Activated naive CD4-positive, alpha-beta T cell treated with Interleukin-2 at 50 U/mL for 16 hours (primary cell): ENCODE data around the gene RNF125.
"Not testable (repeated sequence)": the region's sequence is repeated elsewhere in the genome, so short reads cannot be mapped to it uniquely, and the experiment has no call there.

ENCODE experiments used
- DNase-seq: peaks from one replicate; pipeline ENCODE4 v3.0.0-alpha.2; 2020

The RNF125 gene

GRCh38 chr18:32018331-32019250 lies at the start of gene RNF125:
Gene RNF125, plus strand, starts transcription at chr18:32018825. Its CDS starts 39 bp downstream, at chr18:32018864.
- DNase-seq, result peak; percentile 87

- no peak for DNase-seq
Measured at GRCh38 chr18:31970617-31971016, 48.0 kb upstream of the RNF125 start.

- no peak for DNase-seq
Measured at GRCh38 chr18:31973929-31974546, 44.6 kb upstream of the RNF125 start.

GRCh38 chr18:31976242-31976641 lies 42.4 kb upstream of the RNF125 start:
- no peak for DNase-seq

- peak; percentile 6 for DNase-seq
Measured at GRCh38 chr18:31977270-31977872, 41.3 kb upstream of the RNF125 start.

- no peak for DNase-seq
Measured at GRCh38 chr18:31978616-31979015, 40.0 kb upstream of the RNF125 start.

GRCh38 chr18:31979714-31980113 lies 38.9 kb upstream of the RNF125 start:
- no peak for DNase-seq

GRCh38 chr18:31980863-31981262 lies 37.8 kb upstream of the RNF125 start:
- DNase-seq, result no peak

GRCh38 chr18:31983020-31983419 lies 35.6 kb upstream of the RNF125 start:
- no peak for DNase-seq

GRCh38 chr18:31983976-31984375 lies 34.6 kb upstream of the RNF125 start:
- no peak for DNase-seq

GRCh38 chr18:31990823-31991222 lies 27.8 kb upstream of the RNF125 start:
- DNase-seq, result no peak

- DNase-seq, result no peak
Measured at GRCh38 chr18:31996007-31996406, 22.6 kb upstream of the RNF125 start.

- no peak for DNase-seq
Measured at GRCh38 chr18:31998880-31999412, 19.7 kb upstream of the RNF125 start.

- not testable (repeated sequence) for DNase-seq
Measured at GRCh38 chr18:32001141-32001540, 17.5 kb upstream of the RNF125 start.

- DNase-seq, result not testable (repeated sequence)
Measured at GRCh38 chr18:32003822-32004221, 14.8 kb upstream of the RNF125 start.

- no peak for DNase-seq
Measured at GRCh38 chr18:32010124-32010721, 8.4 kb upstream of the RNF125 start.

- no peak for DNase-seq
Measured at GRCh38 chr18:32011193-32011592, 7.4 kb upstream of the RNF125 start.

GRCh38 chr18:32019251-32019948 lies 775 bp downstream of the RNF125 start:
- peak; percentile 52 for DNase-seq

- DNase-seq, result peak; percentile 57
Measured at GRCh38 chr18:32019949-32020625, 1.5 kb downstream of the RNF125 start.

- DNase-seq, result no peak
Measured at GRCh38 chr18:32021756-32022564, 3.3 kb downstream of the RNF125 start.

- DNase-seq, result no peak
Measured at GRCh38 chr18:32025744-32026143, 7.1 kb downstream of the RNF125 start.
